Left kidney (tissue), 2 donors: Measurements from ENCODE around the gene SATB2. TPM values are rescaled to one million over a fixed set of nuclear protein-coding genes. Genes with fewer than 3 reads are reported as not detected.

Experiments used
- DNase-seq: peaks from one replicate; pipeline ENCODE4 v3.0.0-alpha.2; 2013
- polyA plus RNA-seq: library from polyadenylated mRNA; unstranded; fragments of 120-200 nt; gene quantifications from one replicate; pipeline ENCODE4 v1.2.1, GENCODE V29; 2013; ENCODE audit not compliant: insufficient read length

SATB2 gene
- polyA plus RNA-seq, 1 donor: 18.7 TPM

- DNase-seq: no peak
Measured at GRCh38 chr2:199405241-199405640, 52.5 kb downstream of the SATB2 start.

GRCh38 chr2:199404841-199405240 is 52.9 kb downstream of the SATB2 start:
- no peak for DNase-seq

- no peak for DNase-seq
Measured at GRCh38 chr2:199395311-199395710, 62.4 kb downstream of the SATB2 start.

- no peak for DNase-seq
Measured at GRCh38 chr2:199392363-199392762, 65.4 kb downstream of the SATB2 start.

GRCh38 chr2:199388728-199389268 is 68.9 kb downstream of the SATB2 start:
- DNase-seq: no peak

GRCh38 chr2:199384043-199384442 is 73.7 kb downstream of the SATB2 start:
- no peak for DNase-seq

- DNase-seq: no peak
Measured at GRCh38 chr2:199383021-199383420, 74.7 kb downstream of the SATB2 start.

- DNase-seq: no peak
Measured at GRCh38 chr2:199382091-199382490, 75.6 kb downstream of the SATB2 start.

GRCh38 chr2:199381531-199381930 is 76.2 kb downstream of the SATB2 start:
- DNase-seq: no peak

GRCh38 chr2:199378948-199379650 is 78.6 kb downstream of the SATB2 start:
- no peak for DNase-seq

GRCh38 chr2:199370150-199370780 is 87.5 kb downstream of the SATB2 start:
- no peak for DNase-seq

- DNase-seq: peak; percentile 10
Measured at GRCh38 chr2:199366406-199366805, 91.3 kb downstream of the SATB2 start.

GRCh38 chr2:199364153-199364552 is 93.6 kb downstream of the SATB2 start:
- DNase-seq: no peak

- DNase-seq: no peak
Measured at GRCh38 chr2:199356412-199356811, 101.3 kb downstream of the SATB2 start.

- no peak for DNase-seq
Measured at GRCh38 chr2:199348871-199349270, 108.9 kb downstream of the SATB2 start.

GRCh38 chr2:199344012-199344411 is 113.7 kb downstream of the SATB2 start:
- DNase-seq: no peak

- no peak for DNase-seq
Measured at GRCh38 chr2:199342334-199342733, 115.4 kb downstream of the SATB2 start.

- no peak for DNase-seq
Measured at GRCh38 chr2:199341123-199341522, 116.6 kb downstream of the SATB2 start.

- DNase-seq: no peak
Measured at GRCh38 chr2:199339891-199340605, 117.7 kb downstream of the SATB2 start.

GRCh38 chr2:199336546-199336945 is 121.2 kb downstream of the SATB2 start:
- DNase-seq: no peak

GRCh38 chr2:199335502-199335901 is 122.2 kb downstream of the SATB2 start:
- no peak for DNase-seq

- no peak for DNase-seq
Measured at GRCh38 chr2:199329466-199329865, 128.3 kb downstream of the SATB2 start.

- DNase-seq: no peak
Measured at GRCh38 chr2:199329031-199329430, 128.7 kb downstream of the SATB2 start.
